LHCN-M2 (cell line): ENCODE data around the gene MAD2L1BP. TPM values are rescaled to one million over a fixed set of nuclear protein-coding genes. Genes with fewer than 3 reads are reported as not detected.
"Not testable (repeated sequence)": the region's sequence is repeated elsewhere in the genome, so short reads cannot be mapped to it uniquely, and the experiment has no call there.

Experiments used
- DNase-seq: peaks from one replicate; pipeline ENCODE4 v3.0.0-alpha.2; 2012; ENCODE audit warnings: low read depth
- total RNA-seq: library from RNA; depleted of rRNA; stranded (reverse); fragments of >200 nt; gene quantifications from 2 replicates; pipeline ENCODE4 v1.2.3, GENCODE V29; 2014

The MAD2L1BP gene
- total RNA-seq, 1 experiment from 2014 or later: 34.4 TPM

GRCh38 chr6:43627008-43627825, 8.4 kb upstream of the MAD2L1BP start:
- DNase-seq: peak; percentile 92

GRCh38 chr6:43628393-43629103, 7.1 kb upstream of the MAD2L1BP start:
- DNase-seq: peak; percentile 32

- DNase-seq: peak; percentile 99
Observed at GRCh38 chr6:43629104-43629504, 6.5 kb upstream of the MAD2L1BP start, which contains the start of gene GTPBP2. Gene GTPBP2, minus strand, starts transcription at chr6:43629264. Its CDS starts 102 bp downstream, at chr6:43629162.

- DNase-seq: peak; percentile 97
Observed at GRCh38 chr6:43629505-43630300, 5.9 kb upstream of the MAD2L1BP start.

- no peak for DNase-seq
Observed at GRCh38 chr6:43630980-43631619, 4.5 kb upstream of the MAD2L1BP start.

- not testable (repeated sequence) for DNase-seq
Observed at GRCh38 chr6:43633002-43633401, 2.6 kb upstream of the MAD2L1BP start.

GRCh38 chr6:43634702-43635303, 837 bp upstream of the MAD2L1BP start:
- DNase-seq: no peak

GRCh38 chr6:43636308-43636659, 644 bp downstream of the MAD2L1BP start:
- no peak for DNase-seq

GRCh38 chr6:43639984-43640800, 4.6 kb downstream of the MAD2L1BP start:
- no peak for DNase-seq

GRCh38 chr6:43644940-43645612, 9.4 kb downstream of the MAD2L1BP start, which contains the start of gene RSPH9:
Gene RSPH9, plus strand, starts transcription at chr6:43645036. Its CDS starts 63 bp downstream, at chr6:43645099.
- DNase-seq: no peak

GRCh38 chr6:43645613-43645964, 9.9 kb downstream of the MAD2L1BP start:
- DNase-seq: no peak

- DNase-seq: no peak
Observed at GRCh38 chr6:43647613-43648012, 12.0 kb downstream of the MAD2L1BP start.

- DNase-seq: no peak
Observed at GRCh38 chr6:43648248-43648647, 12.6 kb downstream of the MAD2L1BP start.

GRCh38 chr6:43652822-43653221, 17.2 kb downstream of the MAD2L1BP start:
- DNase-seq: not testable (repeated sequence)

- DNase-seq: no peak
Observed at GRCh38 chr6:43657221-43657802, 21.7 kb downstream of the MAD2L1BP start.

- no peak for DNase-seq
Observed at GRCh38 chr6:43658161-43658560, 22.5 kb downstream of the MAD2L1BP start.

- not testable (repeated sequence) for DNase-seq
Observed at GRCh38 chr6:43662948-43663347, 27.3 kb downstream of the MAD2L1BP start.

- DNase-seq: peak; percentile 84
Observed at GRCh38 chr6:43665376-43665775, 29.7 kb downstream of the MAD2L1BP start.
